Measurements from ENCODE around the gene NEURL3.

NEURL3 gene

DNA sequence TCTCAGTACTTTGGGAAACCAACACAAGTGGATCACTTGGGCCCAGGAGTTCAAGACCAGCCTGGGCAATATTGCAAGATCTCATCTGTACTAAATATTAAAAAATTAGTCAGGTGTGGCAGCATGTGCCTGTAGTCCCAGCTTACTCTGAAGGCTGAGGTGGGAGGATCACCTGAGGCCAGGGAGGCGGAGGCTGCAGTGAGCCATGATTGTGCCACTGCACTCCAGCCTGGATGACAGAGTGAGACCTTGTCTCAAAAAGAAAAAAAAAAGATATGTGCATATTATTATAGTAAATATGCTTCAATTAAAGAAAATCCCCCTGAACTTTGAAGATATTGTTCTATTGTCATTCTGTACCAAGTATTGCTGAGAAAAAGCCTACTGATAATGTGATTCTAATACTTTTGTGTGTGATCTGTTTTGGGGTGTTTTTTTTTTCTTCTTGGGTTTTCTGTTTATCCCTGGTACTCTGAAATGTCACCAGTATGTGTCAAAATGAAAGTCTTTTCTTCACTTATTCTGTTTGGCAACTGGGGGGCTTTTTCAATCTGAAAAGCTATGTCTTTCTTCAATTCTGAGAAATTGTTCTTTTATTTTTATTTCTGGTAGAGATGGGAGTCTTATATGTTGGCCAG lies 13.2 kb downstream of the NEURL3 start:
- POLR2A ChIA-PET: no interaction called here
- DNase-seq (ENCODE audit: extremely low spot score): no peak
- TF ChIP-seq FOXA1 (IDR thresholded peaks at IDR 0.05): no peak
- TF ChIP-seq CTBP1 (IDR thresholded peaks at IDR 0.05; ENCODE audit: borderline replicate concordance): no peak
- TF ChIP-seq ELF4 (IDR thresholded peaks at IDR 0.05): no peak
- no peak for TF ChIP-seq FOXK2 (IDR thresholded peaks at IDR 0.05)
- TF ChIP-seq L3MBTL2 (conservative IDR thresholded peaks at IDR 0.05): no peak
- TF ChIP-seq ARNT (IDR thresholded peaks at IDR 0.05): no peak
- TF ChIP-seq ZNF384 (IDR thresholded peaks at IDR 0.05): no peak
- no peak for TF ChIP-seq SUZ12 (IDR thresholded peaks at IDR 0.05)
- CTCF ChIA-PET: interaction anchor here (0.8 kb wide), 1 partner anchor 23 kb away, joined by 3 read pairs; no protein-coding TSS in a partner anchor

DNA sequence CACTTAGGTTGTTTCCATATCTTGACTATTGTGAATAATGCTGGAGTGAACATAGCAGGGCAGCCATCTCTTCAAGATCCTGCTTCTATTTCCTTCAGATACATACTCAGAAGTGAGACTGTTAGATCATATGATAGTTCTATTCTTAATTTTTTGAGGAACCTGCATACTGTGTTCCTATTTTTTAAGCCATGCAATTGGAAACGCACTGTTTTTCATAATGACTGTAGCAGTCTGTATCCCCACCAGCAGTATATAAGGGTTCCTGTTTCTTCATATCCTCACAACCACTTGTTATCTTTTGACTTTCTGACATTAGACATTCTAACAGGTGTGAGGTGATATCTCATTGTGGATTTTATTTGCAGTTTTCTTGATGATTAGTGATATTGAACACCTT lies 15.5 kb downstream of the NEURL3 start:
- no peak for DNase-seq (ENCODE audit: extremely low spot score)
- ChIA-PET POLR2A (no interaction called here), CTCF (no interaction called here)
- TF ChIP-seq ELF4 (IDR thresholded peaks at IDR 0.05) (no peak), LEF1 (IDR thresholded peaks at IDR 0.05; ENCODE audit: borderline replicate concordance) (no peak), TARDBP (IDR thresholded peaks at IDR 0.05) (no peak), CTBP1 (IDR thresholded peaks at IDR 0.05; ENCODE audit: borderline replicate concordance) (no peak), FOXM1 (IDR thresholded peaks at IDR 0.05; ENCODE audit: borderline replicate concordance) (no peak), NFRKB (IDR thresholded peaks at IDR 0.05) (no peak), L3MBTL2 (conservative IDR thresholded peaks at IDR 0.05) (no peak), PKNOX1 (IDR thresholded peaks at IDR 0.05) (no peak), SUZ12 (IDR thresholded peaks at IDR 0.05) (no peak), HDGF (IDR thresholded peaks at IDR 0.05; ENCODE audit: borderline replicate concordance) (no peak), FOXK2 (IDR thresholded peaks at IDR 0.05) (no peak), SP1 (IDR thresholded peaks at IDR 0.05) (no peak)

GRCh38 chr2:96489261-96489660 lies 15.9 kb downstream of the NEURL3 start:
- no peak for DNase-seq (ENCODE audit: extremely low spot score)
- CTCF ChIA-PET: no interaction called here
- POLR2A ChIA-PET: no interaction called here
- TF ChIP-seq HDGF (IDR thresholded peaks at IDR 0.05; ENCODE audit: borderline replicate concordance): no peak
- TF ChIP-seq PKNOX1 (IDR thresholded peaks at IDR 0.05): no peak
- TF ChIP-seq FOXA1 (IDR thresholded peaks at IDR 0.05): no peak
- no peak for TF ChIP-seq CTBP1 (IDR thresholded peaks at IDR 0.05; ENCODE audit: borderline replicate concordance)
- no peak for TF ChIP-seq FOXK2 (IDR thresholded peaks at IDR 0.05)
- TF ChIP-seq SP1 (IDR thresholded peaks at IDR 0.05): no peak
- no peak for TF ChIP-seq SUZ12 (IDR thresholded peaks at IDR 0.05)
- TF ChIP-seq BHLHE40 (IDR thresholded peaks at IDR 0.05; ENCODE audit: borderline replicate concordance): no peak
- TF ChIP-seq TARDBP (IDR thresholded peaks at IDR 0.05): no peak
- TF ChIP-seq ZNF384 (IDR thresholded peaks at IDR 0.05): no peak
- TF ChIP-seq FOXM1 (IDR thresholded peaks at IDR 0.05; ENCODE audit: borderline replicate concordance): no peak
- no peak for TF ChIP-seq NFRKB (IDR thresholded peaks at IDR 0.05)
- TF ChIP-seq L3MBTL2 (conservative IDR thresholded peaks at IDR 0.05): no peak

DNA sequence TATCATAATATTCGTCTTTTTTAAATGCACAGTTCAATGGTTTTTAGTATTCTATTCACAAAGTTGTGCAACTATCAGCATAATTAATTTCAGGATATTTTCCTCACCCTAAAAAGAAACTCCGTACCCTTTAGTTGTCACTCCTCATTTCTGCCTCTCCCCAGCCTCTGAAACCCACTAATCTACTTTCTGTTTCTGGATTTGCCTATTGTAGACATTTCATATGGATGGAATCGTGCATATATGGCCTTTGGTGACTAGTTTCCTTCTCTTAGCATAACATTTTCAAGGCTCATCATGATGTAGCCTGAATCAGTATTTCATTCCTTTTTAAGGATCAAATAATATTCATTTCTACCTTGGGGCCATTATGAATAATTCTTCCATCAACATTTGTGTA lies 18.5 kb downstream of the NEURL3 start:
- ChIA-PET CTCF (no interaction called here), POLR2A (no interaction called here)
- no peak for DNase-seq (ENCODE audit: extremely low spot score)
- TF ChIP-seq SP1 (IDR thresholded peaks at IDR 0.05): no peak

DNA sequence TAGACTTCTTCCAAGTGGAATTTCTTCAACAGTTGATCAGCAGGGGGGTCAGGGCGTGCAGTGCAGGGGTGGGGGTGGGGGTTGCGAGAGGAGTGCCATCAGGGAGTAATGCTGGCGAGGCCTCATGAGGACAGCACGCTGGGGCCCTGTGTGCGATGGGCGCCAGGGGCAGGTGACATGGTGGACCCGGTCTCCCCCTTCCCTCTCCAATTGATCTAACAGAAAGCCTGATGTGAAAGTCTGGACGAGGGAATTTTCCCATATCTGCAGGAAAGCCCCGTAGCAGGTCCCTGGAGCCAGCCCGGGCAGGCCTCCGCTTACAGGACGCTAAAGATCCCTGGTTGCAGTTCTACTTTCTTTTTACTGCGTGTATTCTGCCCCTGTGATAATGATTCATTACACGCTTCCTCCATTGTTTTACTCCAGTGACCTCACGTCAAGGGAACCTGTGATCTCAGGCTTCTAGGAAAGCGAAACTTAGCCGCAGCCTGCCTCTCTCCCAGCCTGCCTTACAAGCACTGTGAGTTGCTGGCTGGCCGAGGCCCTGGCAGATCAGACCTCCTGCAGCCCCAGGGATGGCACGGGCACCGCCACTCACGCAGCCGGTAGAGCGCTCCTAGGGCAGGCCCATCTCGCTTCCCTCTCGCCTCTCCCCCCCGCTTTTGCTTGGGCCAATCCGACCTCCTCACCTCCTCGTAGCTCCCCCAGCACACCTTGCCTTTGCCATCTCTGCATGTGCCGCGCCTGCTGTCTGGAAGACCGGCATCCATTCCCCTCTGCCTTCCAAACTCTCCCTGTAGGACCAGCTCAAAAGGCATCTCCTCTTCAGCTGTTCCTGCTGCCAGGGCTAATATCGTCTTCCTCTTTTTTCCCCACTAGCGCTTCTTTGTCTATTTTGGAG lies 19.2 kb downstream of the NEURL3 start:
- CTCF ChIA-PET: no interaction called here
- TF ChIP-seq PKNOX1 (IDR thresholded peaks at IDR 0.05) (no peak), L3MBTL2 (conservative IDR thresholded peaks at IDR 0.05) (no peak), SUZ12 (IDR thresholded peaks at IDR 0.05) (no peak), CTBP1 (IDR thresholded peaks at IDR 0.05; ENCODE audit: borderline replicate concordance) (no peak), FOXM1 (IDR thresholded peaks at IDR 0.05; ENCODE audit: borderline replicate concordance) (no peak), LEF1 (IDR thresholded peaks at IDR 0.05; ENCODE audit: borderline replicate concordance) (no peak), NFRKB (IDR thresholded peaks at IDR 0.05) (no peak), FOXK2 (IDR thresholded peaks at IDR 0.05) (no peak), SP1 (IDR thresholded peaks at IDR 0.05) (no peak)
- no peak for DNase-seq (ENCODE audit: extremely low spot score)
- POLR2A ChIA-PET: no interaction called here

DNA sequence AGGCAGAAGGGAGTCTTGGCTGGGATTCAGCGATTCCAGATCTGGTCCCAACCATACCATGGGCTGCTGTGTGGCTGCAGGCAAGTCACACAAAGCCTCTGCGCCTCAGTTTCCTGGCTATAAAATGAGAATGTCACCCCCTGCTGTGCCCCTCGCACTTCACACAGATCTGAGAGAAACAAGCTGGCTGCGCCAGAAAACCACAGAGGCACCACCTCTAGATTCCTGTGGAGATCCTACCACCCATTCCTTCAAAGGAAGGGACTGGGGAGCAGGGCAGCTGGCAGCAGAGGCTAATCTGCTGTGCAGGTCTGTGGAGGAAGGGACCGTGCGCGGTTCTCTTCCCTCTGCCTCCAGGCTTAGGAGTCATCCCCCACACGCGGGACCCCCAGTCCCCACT lies 19.8 kb downstream of the NEURL3 start:
- no peak for TF ChIP-seq HDGF (IDR thresholded peaks at IDR 0.05; ENCODE audit: borderline replicate concordance)
- TF ChIP-seq CTBP1 (IDR thresholded peaks at IDR 0.05; ENCODE audit: borderline replicate concordance): no peak
- TF ChIP-seq ZNF384 (IDR thresholded peaks at IDR 0.05): no peak
- no peak for TF ChIP-seq ARNT (IDR thresholded peaks at IDR 0.05)
- no peak for TF ChIP-seq BHLHE40 (IDR thresholded peaks at IDR 0.05; ENCODE audit: borderline replicate concordance)
- no peak for TF ChIP-seq SP1 (IDR thresholded peaks at IDR 0.05)
- no peak for TF ChIP-seq ELF4 (IDR thresholded peaks at IDR 0.05)
- TF ChIP-seq TARDBP (IDR thresholded peaks at IDR 0.05): no peak
- no peak for TF ChIP-seq NFRKB (IDR thresholded peaks at IDR 0.05)
- TF ChIP-seq PKNOX1 (IDR thresholded peaks at IDR 0.05): no peak
- no peak for TF ChIP-seq LEF1 (IDR thresholded peaks at IDR 0.05; ENCODE audit: borderline replicate concordance)
- no peak for TF ChIP-seq SUZ12 (IDR thresholded peaks at IDR 0.05)
- TF ChIP-seq FOXK2 (IDR thresholded peaks at IDR 0.05): no peak
- no peak for TF ChIP-seq FOXA1 (IDR thresholded peaks at IDR 0.05)
- POLR2A ChIA-PET: no interaction called here
- CTCF ChIA-PET: no interaction called here
- no peak for DNase-seq (ENCODE audit: extremely low spot score)
